GM19324 (cell line): ENCODE measurements around the gene CAPZB.
"Not testable (repeated sequence)": the region's sequence is repeated elsewhere in the genome, so short reads cannot be mapped to it uniquely, and the experiment has no call there.

Experiments
- ATAC-seq: cut with Tn5 transposase; IDR thresholded peaks from one replicate; pipeline ENCODE4 v1.9.1; 2021; ENCODE audit warnings: mild to moderate bottlenecking, moderate library complexity; ENCODE audit not compliant: unreplicated experiment, low FRiP score

The CAPZB gene

GRCh38 chr1:19485362-19486187, at the start of gene CAPZB:
Gene CAPZB (minus strand): TSS chr1:19485539. CDS start chr1:19485438, 101 bp downstream.
- ATAC-seq = peak; percentile 81

- ATAC-seq = no peak
Observed at GRCh38 chr1:19534281-19534680, 48.9 kb upstream of the CAPZB start.

GRCh38 chr1:19533626-19534025, 48.3 kb upstream of the CAPZB start:
- no peak for ATAC-seq

- no peak for ATAC-seq
Observed at GRCh38 chr1:19532519-19532918, 47.2 kb upstream of the CAPZB start.

- ATAC-seq = no peak
Observed at GRCh38 chr1:19529664-19530063, 44.3 kb upstream of the CAPZB start.

- ATAC-seq = no peak
Observed at GRCh38 chr1:19528438-19528837, 43.1 kb upstream of the CAPZB start.

- no peak for ATAC-seq
Observed at GRCh38 chr1:19525607-19526545, 40.5 kb upstream of the CAPZB start.

GRCh38 chr1:19524791-19525190, 39.5 kb upstream of the CAPZB start:
- no peak for ATAC-seq

- not testable (repeated sequence) for ATAC-seq
Observed at GRCh38 chr1:19522570-19522969, 37.2 kb upstream of the CAPZB start.

- no peak for ATAC-seq
Observed at GRCh38 chr1:19521411-19521810, 36.1 kb upstream of the CAPZB start.

- ATAC-seq = no peak
Observed at GRCh38 chr1:19517017-19517416, 31.7 kb upstream of the CAPZB start.

- ATAC-seq = no peak
Observed at GRCh38 chr1:19515201-19515600, 29.9 kb upstream of the CAPZB start.

- ATAC-seq = no peak
Observed at GRCh38 chr1:19514391-19514831, 29.1 kb upstream of the CAPZB start.

GRCh38 chr1:19512545-19512944, 27.2 kb upstream of the CAPZB start:
- ATAC-seq = no peak

- no peak for ATAC-seq
Observed at GRCh38 chr1:19511116-19511515, 25.8 kb upstream of the CAPZB start.

- not testable (repeated sequence) for ATAC-seq
Observed at GRCh38 chr1:19509647-19510046, 24.3 kb upstream of the CAPZB start.

- no peak for ATAC-seq
Observed at GRCh38 chr1:19507516-19507915, 22.2 kb upstream of the CAPZB start.

- ATAC-seq = no peak
Observed at GRCh38 chr1:19505693-19506457, 20.5 kb upstream of the CAPZB start.

GRCh38 chr1:19504796-19505692, 19.7 kb upstream of the CAPZB start:
- ATAC-seq = no peak

GRCh38 chr1:19502284-19502683, 16.9 kb upstream of the CAPZB start:
- not testable (repeated sequence) for ATAC-seq
